ENCODE results near the gene TFEC. TPM values are rescaled to one million over a fixed set of nuclear protein-coding genes. Genes with fewer than 3 reads are reported as not detected.

Gene TFEC
- polyA plus RNA-seq, 4 donors = 3.9 to 28.3 (median 24.6) TPM

DNA sequence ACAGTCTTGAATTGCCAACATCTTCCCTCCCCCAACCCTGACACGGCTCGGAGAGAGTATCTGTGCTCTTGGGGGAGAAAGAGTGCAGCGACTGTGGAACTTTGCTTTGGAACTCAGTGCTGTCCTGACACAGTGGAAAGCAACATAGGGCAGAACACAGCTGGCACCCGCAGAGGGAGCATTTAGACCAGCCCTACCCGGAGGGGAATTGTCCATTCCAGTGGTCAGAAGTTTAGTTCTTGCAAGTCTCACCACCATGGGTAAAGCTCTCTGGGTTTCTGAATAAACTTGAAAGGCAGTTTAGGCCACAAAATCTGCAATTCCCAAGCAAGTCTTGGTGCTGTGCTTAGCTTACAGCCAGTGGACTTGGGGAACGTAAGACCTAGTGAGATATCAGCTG lies 34.9 kb downstream of the TFEC start:
- DNase-seq (ENCODE audit: low read depth in 4 of 4, low spot score in 3 of 4) = no peak

DNA sequence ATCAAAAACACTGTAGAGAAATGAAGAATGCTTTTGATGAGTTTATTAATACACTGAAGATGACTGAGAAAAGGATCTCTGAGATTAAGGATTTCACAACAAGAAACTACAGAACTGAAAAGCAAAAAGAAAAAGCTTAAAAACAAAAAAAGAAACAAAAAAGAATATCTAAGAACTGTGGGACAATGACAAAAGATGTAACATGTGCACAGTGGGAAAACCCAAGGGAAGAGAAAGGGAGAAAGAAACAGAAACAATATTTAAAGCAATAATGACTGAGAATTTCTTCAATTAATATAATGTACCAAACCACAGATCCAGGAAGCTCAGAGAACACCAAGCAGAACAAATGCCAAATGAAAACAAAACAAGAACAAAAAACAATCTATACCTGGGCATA lies 42.2 kb downstream of the TFEC start:
- DNase-seq (ENCODE audit: low read depth in 4 of 4, low spot score in 3 of 4) = no peak

DNA sequence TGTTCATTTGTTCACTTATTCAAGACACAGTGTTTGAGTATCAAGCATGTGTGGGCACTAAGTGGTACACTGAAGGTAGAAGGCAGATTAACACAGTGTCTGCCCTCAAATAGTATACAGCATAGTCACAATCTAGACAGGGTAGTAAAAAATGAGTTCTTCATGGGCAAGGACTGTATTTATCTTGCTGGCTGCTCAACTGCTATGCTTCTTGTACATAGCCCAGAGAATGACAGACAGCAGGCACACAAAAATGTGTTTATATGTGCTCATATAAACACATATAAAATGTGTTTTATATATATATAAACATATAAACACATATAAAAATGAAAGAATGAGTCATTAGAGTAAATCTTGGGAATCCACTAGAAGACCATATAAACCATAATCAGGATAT lies 43.1 kb downstream of the TFEC start:
- no peak for DNase-seq (ENCODE audit: low read depth in 4 of 4, low spot score in 3 of 4)

DNA sequence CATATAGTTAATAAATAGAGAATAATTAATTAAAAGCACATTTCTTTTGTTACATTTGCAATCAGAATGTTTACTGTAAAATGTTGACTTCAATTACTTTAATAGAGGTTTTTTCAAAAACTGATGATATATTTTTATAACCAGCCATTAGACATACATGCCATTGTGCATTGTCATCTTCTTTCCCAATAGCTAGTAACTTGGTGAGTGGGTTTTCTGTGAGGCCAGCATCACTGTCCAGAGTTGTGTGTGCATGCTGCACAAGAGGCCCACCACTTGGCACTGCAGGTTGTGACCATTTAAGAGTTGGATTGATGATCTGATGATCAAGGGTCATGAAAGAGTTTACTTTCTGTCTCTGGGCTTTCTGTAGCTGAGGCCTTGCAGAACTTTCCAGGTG lies 46.5 kb downstream of the TFEC start:
- DNase-seq (ENCODE audit: low read depth in 4 of 4, low spot score in 3 of 4) = no peak

DNA sequence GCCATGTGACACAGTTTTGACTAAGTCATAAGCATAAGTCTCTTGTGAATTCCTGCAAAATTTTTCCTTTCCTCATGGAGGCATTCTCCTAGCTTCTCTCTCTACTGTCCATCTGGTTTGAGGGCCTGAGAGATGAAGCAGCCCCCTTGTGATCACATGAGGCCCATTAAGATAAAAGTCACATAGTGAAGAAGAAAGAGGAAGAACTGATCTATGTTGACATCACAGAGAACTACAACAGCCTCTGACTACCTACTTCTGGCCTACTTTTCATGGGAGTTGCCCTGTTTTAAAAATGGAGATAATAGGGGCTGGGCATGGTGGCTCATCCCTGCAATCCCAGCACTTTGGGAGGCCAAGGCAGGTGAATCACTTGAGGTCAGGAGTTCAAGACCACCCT lies 50.4 kb downstream of the TFEC start:
- DNase-seq (ENCODE audit: low read depth in 4 of 4, low spot score in 3 of 4) = no peak

DNA sequence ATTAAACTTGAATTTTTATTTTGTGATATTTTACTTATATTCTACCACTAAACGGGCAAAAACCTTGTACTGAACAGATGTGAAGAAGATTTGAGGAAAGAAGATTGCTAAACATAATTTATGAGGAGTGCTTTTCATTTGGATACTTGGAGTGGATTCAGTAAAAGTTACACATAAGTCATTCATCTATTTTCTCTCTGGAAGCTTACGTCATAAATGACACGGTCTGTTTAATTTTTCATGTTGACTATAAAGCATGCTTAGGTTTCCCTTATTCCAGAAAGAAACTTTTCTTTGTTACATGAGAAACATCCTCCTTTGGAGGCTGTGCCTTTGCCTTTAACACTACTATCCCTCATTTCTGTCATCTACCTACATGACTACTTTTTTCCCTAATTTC lies 53.9 kb downstream of the TFEC start:
- DNase-seq (ENCODE audit: low read depth in 4 of 4, low spot score in 3 of 4) = no peak

DNA sequence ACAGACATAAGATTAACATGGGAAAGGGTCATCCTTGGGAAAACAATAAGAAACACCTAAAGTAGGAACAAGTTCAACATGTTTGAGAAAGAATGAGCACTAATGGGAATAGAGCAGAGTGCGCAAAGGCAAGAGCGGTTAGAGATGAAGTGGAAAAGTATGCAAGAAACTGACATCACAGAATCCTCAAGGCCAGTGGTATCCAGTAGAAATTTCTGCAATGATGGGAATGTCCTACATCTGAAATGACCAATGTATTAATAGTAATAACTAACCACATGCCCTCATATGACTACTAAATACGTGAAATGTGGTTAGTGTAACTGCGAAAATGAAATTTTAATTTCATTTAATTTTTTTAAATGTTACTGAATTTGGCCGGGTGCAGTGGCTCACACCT lies 54.8 kb downstream of the TFEC start:
- DNase-seq (ENCODE audit: low read depth in 4 of 4, low spot score in 3 of 4) = no peak

DNA sequence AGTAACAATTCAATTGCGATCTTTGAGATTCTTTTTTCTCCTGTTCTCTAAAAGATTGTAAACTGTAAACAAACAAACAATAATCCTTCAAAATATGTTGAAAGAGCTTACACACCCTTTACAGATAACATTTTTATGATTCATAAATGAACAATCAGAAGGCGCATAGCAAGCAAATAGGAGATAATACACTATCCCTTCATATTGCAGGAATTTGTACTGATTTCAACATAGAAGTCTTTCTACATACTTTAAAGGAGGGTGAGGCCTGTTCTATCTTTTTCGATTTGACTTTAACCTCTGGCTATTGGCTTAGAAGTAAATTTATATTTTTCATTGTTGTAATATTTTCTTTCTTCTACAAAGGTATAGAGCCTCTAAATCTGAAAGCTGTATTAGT lies 57.2 kb downstream of the TFEC start:
- DNase-seq (ENCODE audit: low read depth in 4 of 4, low spot score in 3 of 4) = no peak

DNA sequence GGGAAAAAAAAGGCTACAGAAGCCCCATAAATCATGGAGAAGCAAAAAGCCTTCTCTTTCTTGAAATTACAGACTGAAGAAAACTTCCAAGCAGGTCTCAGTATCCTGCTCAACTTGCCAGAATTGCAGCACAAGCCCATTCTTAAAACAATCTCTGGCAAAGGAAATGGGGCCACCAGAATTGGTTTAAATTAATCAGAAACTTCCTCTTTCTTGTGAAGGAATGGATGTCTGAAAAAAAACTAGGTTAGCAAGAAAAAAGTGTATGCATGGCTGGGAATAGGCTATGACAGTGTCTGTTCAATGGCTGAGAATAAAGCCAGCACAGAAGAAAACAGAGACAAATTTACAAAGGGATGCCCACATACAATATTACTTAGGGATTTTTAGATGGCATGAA lies 59.1 kb downstream of the TFEC start:
- no peak for DNase-seq (ENCODE audit: low read depth in 4 of 4, low spot score in 3 of 4)

DNA sequence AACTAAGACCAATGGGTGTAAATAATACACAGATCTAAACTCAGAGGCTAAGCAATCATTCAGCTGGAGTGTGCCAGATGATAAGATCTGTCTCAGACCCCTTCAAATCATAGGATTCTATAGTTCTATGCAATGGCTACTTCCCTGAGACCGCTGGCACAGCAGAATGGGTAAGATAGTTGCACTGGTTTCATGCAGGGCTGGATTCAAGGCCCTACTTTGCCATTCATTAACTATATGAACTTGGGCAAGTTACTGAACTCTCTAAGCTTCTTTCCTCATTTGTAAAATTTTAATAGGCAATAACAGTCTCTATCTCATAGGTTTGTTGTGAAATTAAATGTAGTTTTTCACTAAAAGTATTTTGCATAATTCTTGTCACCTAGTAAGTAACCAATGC lies 62.0 kb downstream of the TFEC start:
- DNase-seq (ENCODE audit: low read depth in 4 of 4, low spot score in 3 of 4) = no peak

DNA sequence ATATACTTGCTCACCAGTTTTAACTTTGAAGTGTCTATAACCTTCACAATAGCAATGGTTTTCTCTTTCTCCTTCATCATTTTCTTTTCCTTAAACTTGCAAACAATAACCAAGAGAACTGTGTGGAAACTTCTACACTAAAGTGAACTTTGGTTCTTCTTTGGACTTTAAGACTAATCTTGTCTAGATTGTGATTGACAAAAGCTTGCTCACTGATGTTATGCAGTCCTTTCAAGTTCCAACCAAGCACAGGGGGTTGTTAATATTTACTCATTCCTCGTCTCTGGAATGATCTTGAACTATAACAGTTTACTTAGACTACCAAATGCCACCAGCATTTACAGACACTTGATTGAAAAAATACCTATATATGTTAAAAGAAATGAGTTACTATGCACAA lies 62.4 kb downstream of the TFEC start:
- DNase-seq (ENCODE audit: low read depth in 4 of 4, low spot score in 3 of 4) = no peak

DNA sequence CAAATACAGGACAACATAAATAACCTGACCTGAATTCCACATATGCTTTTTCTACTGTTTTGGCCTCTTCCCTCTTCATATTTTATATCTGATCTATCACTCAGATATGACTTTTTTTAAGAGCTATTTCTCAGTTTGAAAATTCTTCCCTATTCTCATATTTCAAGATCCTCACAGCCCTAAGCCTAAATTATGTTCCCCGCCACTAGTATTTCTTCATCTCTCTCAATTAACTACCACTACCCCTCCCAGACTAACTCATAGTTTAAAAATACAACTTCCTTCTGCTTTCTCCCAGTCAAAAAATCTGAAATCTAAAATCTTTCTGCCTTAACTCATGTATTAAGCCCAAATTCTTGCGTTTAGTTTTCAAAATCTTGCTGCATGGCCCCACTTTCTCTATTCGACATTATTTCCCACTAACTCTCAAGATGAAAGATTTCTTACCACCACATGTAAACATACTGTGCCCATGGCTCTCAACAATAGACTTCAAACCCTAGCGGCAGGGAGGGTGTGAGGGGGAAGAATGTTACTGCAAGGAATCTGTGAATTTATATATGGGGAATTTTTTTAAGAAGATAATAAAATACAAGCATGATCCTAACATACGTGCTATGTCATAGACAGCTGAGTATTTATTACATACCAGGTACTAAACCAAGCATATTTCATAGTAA lies 64.6 kb downstream of the TFEC start:
- DNase-seq (ENCODE audit: low read depth in 4 of 4, low spot score in 3 of 4) = no peak

DNA sequence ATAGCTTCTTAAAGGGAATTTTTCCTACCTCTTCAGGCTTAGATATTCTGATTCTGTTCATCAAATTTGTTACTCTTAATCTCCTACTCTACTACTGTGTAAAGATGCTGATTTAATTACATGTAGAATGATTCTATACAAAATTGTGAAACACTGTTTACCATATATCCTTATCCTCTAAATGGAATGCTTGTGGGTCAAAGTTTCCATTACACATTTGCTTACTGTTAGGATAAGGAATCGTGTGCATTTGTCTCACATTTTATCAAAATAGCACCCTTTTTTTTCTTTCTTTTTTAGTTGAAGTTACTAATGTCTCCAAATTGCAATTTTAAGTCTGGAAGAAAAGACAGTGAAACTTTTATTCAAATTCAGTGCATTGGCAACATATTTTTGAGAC lies 65.3 kb downstream of the TFEC start:
- DNase-seq (ENCODE audit: low read depth in 4 of 4, low spot score in 3 of 4) = no peak

DNA sequence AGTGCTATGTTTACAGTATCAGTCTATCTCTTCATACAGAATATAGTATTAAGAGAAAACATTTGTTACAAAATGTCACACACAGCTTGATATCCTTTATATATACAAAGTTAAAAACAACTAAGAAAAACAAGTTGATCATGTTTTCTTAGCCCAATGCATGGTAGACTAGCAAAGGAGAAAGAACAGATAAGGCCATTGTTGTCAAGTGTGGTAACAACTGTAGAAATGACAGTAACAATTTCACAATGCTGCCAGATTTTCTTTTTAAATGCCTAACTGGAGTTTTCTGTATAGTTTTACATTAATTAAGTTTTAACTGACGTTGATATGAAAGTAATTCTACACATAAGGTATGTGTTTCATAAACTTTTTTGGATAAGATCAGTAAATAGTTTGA lies 65.8 kb downstream of the TFEC start:
- DNase-seq (ENCODE audit: low read depth in 4 of 4, low spot score in 3 of 4) = no peak

DNA sequence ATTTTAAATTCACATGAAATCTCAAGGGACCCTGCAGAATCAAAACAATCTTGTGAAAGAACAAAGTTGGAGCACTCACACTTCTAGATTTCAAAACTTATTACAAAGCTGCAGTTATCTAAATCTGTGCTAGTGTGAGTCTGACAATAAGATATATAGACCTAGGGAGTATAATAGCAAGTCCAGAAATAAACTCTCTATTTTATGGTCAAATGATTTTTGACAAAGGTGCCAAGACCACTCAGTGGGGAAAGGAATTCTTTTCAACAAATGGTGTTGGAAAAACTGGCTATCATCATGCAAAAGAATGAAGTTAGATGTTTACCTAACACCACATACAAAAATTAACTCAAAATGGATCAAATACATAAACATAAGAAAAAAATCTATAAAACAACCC lies 68.2 kb downstream of the TFEC start:
- DNase-seq (ENCODE audit: low read depth in 4 of 4, low spot score in 3 of 4) = no peak

DNA sequence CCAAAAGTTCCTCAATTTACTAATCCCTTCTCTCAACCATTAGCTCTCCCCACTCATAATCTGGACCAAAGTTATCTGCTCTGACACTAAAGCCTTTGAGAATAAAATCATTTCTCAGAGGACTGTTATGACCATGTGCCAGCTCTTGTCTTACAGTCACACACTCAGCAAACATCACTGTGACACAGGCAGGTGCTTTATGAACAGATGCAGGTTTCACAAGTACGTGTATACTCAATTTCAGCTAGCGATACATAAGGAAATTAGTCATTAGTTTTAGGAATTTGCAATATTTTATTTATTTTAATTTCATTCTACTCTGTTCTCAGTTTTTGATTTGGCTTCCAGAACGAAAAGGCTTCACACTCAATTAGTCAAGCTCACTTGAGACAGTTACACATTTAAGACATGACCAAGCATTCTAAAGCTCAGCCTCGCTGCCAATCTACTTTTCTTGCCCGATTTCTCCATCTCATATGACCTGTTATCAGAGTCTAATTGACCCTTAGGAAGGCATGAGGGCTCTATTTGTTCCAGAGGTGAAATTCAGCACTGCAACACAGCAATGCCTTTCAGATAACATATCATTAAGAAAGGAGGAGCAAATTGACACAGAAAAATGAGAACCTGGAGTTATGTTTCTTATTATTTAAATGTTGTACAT lies 76.8 kb downstream of the TFEC start:
- no peak for DNase-seq (ENCODE audit: low read depth in 4 of 4, low spot score in 3 of 4)

DNA sequence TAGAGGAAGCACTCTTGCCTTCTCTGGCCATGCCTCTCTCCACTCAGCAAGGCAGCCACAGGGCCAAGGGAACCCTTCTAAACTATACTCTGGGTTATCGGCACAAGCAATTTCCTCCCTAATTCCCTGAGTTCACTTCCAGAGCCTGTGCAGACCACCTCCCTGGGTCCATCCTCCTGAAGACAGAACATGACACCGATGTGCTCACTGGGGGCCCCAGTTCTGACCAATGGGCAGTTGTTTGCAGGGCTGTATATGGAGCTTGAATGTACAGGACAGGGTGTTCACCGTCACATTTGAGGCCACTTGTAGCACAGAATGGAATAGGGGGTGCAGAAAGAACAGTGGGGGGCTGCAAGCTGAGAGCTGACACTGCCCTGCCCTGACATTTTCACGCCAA lies 77.7 kb downstream of the TFEC start:
- no peak for DNase-seq (ENCODE audit: low read depth in 4 of 4, low spot score in 3 of 4)

DNA sequence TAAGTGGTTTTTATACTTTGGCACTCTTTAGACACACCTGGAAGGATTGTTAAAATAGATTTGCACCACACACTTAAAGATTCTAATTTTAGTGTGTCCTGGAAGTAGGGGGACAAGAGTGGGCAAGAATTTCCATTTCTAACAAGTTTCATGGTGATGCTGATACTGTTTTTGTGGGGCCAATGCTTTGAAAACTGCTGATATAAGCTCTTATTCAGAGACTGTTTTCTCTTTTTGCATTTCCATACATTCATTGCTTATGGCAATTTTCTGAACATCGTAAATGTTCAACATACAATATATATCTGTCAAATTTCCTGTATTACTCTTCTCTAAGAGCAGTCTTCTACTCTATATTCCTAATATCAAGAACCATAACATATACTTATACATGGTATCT lies 79.0 kb downstream of the TFEC start:
- no peak for DNase-seq (ENCODE audit: low read depth in 4 of 4, low spot score in 3 of 4)

DNA sequence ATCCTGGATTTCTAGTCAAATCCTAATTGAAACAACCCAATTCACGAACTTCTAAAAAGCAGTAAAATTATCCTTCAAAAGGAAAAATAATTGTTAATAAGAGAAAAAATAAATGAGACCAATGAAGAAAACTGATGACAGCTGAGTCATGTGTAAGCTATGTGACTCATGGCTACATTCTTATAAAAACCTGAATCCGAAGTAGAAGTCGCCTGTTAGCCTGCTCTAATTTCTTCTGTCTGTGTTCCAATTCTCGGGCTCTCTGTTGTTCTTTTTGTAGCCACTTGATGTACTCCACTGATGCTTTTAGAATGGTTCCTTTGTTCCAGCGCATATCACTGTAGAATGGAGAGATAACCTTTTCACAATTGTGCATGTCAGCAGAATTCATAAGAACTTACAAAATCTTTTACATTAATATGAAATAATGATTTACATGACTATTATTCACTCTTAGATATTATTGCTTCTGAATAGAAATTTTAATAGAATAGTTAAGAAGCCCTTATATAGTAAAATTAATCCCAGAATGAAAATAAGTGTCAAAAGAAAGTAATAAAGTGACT lies 88.8 kb downstream of the TFEC start:
- no peak for DNase-seq (ENCODE audit: low read depth in 4 of 4, low spot score in 3 of 4)

DNA sequence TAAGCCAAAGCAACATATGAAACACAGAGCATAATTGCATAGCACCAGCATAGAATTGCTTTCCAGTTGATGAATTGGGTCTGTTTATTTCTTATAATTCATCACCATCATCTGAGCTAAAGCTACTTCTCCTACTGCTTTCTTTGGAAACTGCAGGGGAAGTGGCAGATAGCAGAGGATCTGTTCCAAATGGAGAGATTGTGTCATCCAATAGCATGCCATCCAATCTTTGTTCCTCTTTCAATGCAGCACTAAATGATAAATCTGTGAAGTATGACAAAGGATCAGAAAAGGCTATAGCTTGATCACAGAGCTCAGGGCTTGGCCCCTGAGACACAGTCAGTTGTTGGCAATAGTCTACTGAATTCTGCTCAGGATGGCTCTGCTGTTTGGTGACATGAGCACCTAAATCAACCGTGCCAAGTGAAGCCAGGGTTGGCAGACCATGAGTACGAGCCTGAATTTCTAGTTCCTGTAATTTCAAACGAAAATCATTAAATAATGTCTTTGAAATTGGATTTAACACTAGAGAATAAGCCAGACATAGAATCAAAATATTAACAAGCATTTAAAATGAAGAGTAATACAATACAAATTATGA lies 90.0 kb downstream of the TFEC start:
- DNase-seq (ENCODE audit: low read depth in 4 of 4, low spot score in 3 of 4) = no peak

DNA sequence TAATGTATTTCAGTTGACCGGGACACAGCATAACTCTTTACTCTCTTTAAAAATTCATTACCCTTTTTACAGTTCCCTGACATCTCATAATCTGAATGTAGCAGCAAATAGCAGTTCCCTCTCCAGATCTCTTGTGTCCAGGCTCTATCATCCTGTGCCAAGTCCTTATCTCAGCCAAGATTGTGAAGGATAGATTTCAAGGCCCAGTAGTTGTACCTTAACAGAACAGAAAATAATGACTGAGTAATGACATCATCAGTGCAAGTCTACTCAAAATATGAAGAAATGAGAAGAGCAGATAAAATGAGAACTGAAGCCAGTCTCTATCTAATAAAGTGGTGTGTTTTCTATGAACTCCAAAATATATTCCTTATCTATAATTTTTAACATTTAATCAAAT lies 92.6 kb downstream of the TFEC start:
- DNase-seq (ENCODE audit: low read depth in 4 of 4, low spot score in 3 of 4) = no peak

DNA sequence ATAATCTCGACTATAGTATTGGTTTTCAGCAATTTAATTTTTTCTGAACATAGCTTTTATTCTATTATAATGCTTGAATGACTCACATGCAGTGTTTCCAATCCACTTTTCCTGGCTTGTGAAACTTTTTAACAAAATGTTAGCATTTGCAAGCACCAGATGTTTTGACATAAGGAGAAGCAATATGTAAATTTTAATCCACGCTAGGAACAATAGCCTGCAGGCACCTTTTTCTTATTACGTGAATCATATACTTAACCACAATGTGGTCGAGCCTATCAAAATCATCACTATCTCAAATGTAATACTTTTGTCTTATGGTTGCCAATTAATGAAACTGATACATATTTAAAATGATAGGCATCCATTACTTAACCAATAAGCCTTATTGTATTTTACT lies 97.1 kb downstream of the TFEC start:
- DNase-seq (ENCODE audit: low read depth in 4 of 4, low spot score in 3 of 4) = no peak
